Gastrocnemius medialis (tissue), 4 donors: ENCODE data around the gene SNAPC4.

Source experiments
- CTCF ChIP-seq, 5 experiments: fragments of 450-650 bp in 3 of 5; fragments of 200-600 bp in 2 of 5; sonication (generic) in 2 of 5; IDR thresholded peaks in 4 of 5; conservative IDR thresholded peaks in 1 of 5; 1 replicate in 4 of 5; 2 replicates in 1 of 5; pipeline ENCODE4 v1.5.1; 2016 to 2019; ENCODE audit warnings: antibody characterized with exemption in 5 of 5, mild to moderate bottlenecking in 3 of 5, moderate library complexity in 3 of 5
- POLR2A ChIP-seq, 2 donors: fragments of 450-650 bp; IDR thresholded peaks; one replicate each; pipeline ENCODE4 v1.6.1; 2017; ENCODE audit warnings: antibody characterized with exemption in 2 of 2, mild to moderate bottlenecking in 2 of 2, moderate library complexity in 2 of 2

- TF ChIP-seq CTCF (IDR thresholded peaks at IDR 0.05 in 4 of 5, conservative IDR thresholded peaks at IDR 0.05 in 1 of 5), result no peak
- no peak for TF ChIP-seq POLR2A (IDR thresholded peaks at IDR 0.05)
Observed at GRCh38 chr9:136401173-136401922, 1.4 kb upstream of the SNAPC4 start.
